Gastroesophageal sphincter (tissue), 3 donors: ENCODE results near the gene BCAS3.

Source experiments
- EP300 ChIP-seq: sonication (generic); formaldehyde crosslinking; IDR thresholded peaks from one replicate; pipeline ENCODE4 v1.6.1; 2017; ENCODE audit warnings: antibody characterized with exemption, mild to moderate bottlenecking
- TF ChIP-seq, protein P1 (sequence below), 4 experiments: fragments of 200-600 bp in 2 of 4; fragments of 450-650 bp in 2 of 4; sonication (generic) in 1 of 4; IDR thresholded peaks; one replicate each; pipeline ENCODE4 v1.5.1; 2017 to 2019; ENCODE audit warnings: antibody characterized with exemption in 4 of 4, mild to moderate bottlenecking in 2 of 4, moderate library complexity in 2 of 4

GRCh38 chr17:61280851-61281250 is 603.2 kb downstream of the BCAS3 start:
- TF ChIP-seq, protein P1, sequence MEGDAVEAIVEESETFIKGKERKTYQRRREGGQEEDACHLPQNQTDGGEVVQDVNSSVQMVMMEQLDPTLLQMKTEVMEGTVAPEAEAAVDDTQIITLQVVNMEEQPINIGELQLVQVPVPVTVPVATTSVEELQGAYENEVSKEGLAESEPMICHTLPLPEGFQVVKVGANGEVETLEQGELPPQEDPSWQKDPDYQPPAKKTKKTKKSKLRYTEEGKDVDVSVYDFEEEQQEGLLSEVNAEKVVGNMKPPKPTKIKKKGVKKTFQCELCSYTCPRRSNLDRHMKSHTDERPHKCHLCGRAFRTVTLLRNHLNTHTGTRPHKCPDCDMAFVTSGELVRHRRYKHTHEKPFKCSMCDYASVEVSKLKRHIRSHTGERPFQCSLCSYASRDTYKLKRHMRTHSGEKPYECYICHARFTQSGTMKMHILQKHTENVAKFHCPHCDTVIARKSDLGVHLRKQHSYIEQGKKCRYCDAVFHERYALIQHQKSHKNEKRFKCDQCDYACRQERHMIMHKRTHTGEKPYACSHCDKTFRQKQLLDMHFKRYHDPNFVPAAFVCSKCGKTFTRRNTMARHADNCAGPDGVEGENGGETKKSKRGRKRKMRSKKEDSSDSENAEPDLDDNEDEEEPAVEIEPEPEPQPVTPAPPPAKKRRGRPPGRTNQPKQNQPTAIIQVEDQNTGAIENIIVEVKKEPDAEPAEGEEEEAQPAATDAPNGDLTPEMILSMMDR (IDR thresholded peaks at IDR 0.05), result no peak
- TF ChIP-seq EP300, result no peak
